Renal pelvis (tissue), 4 donors: ENCODE measurements around the gene ALDH7A1. TPM values are rescaled to one million over a fixed set of nuclear protein-coding genes. Genes with fewer than 3 reads are reported as not detected.
"Not testable (repeated sequence)": the region's sequence is repeated elsewhere in the genome, so short reads cannot be mapped to it uniquely, and the experiment has no call there.

Experiments used
- DNase-seq: peaks from one replicate; pipeline ENCODE4 v3.0.0-alpha.2; 2013
- polyA plus RNA-seq, 3 donors: library from polyadenylated mRNA; unstranded; fragments of 120-200 nt; gene quantifications; one replicate each; pipeline ENCODE4 v1.2.1, GENCODE V29; 2013; ENCODE audit not compliant: insufficient read length in 3 of 3

The ALDH7A1 gene
- polyA plus RNA-seq, 3 donors = 146 to 167 (median 166) TPM

DNA sequence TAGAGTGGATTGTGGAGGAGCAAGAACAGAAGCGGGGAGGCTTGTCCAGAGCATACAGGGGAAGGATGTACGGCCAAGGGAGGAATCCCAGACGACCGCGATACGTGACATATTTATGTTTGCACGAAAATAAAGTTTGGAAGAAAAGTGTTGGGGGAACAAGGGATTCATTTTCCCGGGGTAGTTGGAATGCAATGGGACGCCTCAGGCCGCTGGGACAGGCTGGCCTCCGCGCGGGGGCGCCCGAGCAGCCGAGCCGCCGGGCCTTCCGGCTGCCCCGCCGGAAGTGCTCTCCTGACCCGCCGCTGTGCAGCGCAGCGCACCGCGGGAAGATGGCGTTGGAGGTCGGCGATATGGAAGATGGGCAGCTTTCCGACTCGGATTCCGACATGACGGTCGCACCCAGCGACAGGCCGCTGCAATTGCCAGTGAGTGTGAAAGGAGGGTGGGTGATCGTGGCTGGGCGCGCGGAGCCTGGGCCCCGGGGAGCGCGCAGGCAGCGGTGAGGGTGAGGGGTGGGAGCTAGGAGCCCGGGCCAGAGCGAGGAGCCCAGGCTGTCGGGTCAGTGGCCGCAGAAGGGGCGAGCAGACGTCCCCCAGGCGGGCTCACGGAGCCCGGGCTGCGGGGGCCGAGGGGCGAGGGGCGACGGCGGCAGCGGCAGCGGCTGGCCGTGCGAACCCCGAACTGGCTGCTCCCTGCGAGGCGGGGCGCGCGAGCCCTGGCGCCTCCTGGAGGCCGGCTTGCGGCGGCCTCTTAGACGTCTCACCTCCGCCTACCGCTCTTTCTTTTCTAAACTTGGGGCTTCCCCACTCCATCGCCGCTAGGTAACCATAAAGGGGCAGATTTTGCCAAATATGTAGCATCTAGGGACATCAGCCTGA is 5.9 kb upstream of the ALDH7A1 start, which contains the start of gene PHAX:
Gene PHAX (plus strand): TSS at position 317 of the 881 bp plus-strand sequence. CDS start 16 bp downstream, at position 333.
- DNase-seq = peak; percentile 84

GRCh38 chr5:126599971-126600630 is 5.1 kb upstream of the ALDH7A1 start:
- not testable (repeated sequence) for DNase-seq

GRCh38 chr5:126599499-126599898 is 4.5 kb upstream of the ALDH7A1 start:
- no peak for DNase-seq

- DNase-seq = no peak
Measured at GRCh38 chr5:126597156-126597555, 2.1 kb upstream of the ALDH7A1 start.

DNA sequence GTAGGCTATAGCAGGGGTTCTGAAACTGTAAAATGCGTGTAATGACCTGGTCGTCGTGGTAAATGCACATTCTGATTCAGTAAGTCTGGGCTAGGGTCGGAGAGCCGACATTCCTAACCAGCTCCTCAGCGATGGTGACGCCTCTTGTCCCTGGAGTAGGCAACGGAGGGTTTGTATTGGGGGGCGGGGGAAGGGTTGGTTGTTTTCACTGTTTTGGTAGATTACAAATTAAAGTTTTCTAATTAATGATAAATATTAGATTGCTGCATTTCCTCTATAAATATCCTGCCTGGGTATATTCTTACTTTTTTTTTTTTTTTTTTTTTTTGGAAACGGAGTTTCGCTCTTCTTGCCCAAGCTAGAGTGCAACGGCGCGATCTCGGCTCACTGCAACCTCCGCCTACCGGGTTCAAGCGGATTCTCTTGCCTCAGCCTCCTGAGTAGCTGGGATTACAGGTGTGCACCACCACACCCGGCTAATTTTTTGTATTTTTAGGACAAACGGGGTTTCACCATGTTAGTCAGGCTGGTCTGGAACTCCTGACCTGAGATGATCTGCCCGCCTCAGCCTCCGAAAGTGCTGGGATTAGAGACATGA is 566 bp upstream of the ALDH7A1 start:
- no peak for DNase-seq

DNA sequence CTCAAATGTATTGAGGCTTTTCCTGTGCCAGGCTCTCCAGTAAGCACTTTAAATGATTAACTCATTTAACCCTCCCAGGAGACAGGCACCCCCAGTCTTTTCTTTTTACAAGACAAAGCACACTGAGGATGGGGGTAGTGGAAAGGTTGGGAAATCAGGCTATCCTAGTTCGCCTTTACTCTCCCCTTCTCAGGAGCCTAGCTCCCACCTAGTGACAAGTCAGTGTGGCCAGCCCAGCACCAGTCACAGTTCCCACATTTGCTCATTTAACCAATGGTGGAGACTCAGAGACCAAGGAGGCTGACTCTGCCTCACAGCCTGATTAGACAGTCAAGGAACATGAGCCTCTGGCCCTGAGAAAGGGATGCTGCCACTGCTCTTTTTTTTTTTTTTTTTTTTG is 3.5 kb downstream of the ALDH7A1 start:
- DNase-seq = no peak

DNA sequence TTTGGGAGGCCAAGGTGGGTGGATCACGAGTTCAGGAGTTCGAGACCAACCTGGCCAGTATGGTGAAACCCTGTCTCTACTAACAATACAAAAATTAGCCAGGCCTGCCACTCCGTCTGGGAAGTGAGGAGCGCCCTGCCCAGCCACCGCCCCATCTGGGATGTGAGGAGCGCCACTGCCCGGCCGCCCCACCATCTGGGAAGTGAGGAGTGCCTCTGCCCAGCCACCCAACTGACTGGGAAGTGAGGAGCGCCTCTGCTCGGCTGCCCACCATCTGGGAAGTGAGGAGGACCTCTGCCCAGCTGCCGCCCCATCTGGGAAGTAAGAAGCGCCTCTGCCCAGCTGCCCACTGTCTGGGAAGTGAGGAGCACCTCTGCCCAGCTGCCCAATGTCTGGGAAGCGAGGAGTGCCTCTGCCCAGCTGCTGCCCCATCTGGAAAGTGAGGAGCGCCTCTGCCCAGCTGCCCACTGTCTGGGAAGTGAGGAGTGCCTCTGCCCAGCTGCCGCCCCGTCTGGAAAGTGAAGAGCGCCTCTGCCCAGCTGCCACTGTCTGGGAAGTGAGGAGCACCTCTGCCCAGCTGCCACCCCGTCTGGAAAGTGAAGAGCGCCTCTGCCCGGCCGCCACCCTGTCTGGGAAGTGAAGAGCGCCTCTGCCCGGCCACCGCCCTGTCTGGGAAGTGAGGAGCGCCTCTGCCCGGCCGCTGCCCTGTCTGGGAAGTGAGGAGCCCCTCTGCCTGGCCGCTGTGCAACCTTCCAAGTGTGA is 5.3 kb downstream of the ALDH7A1 start:
- no peak for DNase-seq

DNA sequence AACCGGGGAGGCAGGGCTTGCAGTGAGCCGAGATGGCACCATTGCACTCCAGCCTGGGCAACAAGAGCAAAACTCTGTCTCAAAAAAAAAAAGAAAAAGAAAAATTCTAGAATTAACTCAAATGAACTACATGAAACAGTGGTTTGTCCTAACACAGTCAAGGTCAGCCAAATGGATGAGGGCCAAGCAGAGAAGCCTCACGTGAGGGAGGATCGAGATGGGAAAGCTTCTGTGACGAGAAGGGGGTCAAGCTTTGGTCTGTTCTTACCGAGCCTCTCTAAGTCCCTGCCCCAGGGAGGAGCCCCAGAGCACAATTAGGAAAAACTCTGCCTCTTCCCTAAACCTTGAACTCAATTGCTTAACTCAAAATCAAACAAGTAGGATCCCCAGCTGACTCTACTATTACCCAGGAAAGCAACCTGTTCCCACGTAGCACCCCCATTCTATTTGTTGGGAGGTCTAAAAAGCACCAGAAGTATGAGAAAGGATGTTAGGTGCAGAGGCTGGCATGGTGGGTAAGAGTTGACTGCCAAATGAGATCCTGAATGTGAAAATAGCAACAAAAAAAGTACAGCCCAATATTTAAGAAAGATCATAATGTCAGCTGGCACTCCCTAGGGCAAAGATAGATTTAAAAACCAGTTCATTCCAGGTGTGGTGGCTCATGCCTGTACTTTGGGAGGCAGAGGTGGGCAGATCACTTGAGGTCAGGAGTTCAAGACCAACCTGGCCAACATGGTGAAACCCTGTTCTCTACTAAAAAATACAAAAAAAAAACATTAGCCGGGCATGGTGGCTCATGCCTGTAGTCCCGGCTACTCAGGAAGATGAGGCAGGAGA is 7.2 kb downstream of the ALDH7A1 start:
- DNase-seq = no peak

DNA sequence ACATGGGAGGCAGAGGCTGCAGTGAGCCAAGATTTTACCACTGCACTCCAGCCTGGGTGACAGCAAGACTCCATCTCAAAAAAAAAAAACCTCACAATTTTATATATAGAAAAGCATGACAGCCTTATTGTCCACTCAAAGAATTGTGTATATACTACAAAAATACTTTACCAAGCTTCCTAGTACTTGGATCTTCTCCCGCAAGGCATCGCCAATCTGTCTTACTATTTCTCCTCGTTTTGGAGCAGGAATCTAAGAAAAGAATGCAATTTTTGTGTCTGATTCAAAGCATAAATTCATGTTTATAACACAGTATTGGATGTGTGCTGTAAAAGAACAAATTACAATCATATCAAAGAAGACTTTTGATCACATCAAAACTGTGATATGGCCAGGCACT is 11.3 kb downstream of the ALDH7A1 start:
- no peak for DNase-seq

GRCh38 chr5:126579716-126580115 is 15.3 kb downstream of the ALDH7A1 start:
- no peak for DNase-seq

DNA sequence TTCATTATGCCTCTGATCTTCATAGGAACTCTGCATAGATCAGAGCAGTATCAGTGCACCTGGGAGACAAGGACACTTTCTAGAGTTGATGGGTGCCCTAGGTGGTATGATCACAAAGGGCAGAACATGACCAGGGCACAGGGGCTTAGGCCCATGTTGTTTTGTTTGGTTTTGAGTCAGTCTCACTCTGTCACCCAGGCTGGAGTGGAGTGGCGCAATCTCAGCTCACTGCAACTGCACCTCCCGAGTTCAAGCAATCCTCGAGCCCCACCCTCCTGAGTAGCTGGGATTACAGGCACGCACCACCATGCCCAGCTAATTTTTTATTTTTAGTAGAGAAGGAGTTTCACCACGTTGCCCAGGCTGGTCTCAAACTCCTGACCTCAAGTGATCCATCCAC is 17.6 kb downstream of the ALDH7A1 start:
- DNase-seq = no peak

GRCh38 chr5:126576974-126577373 is 18.0 kb downstream of the ALDH7A1 start:
- DNase-seq = no peak

- no peak for DNase-seq
Measured at GRCh38 chr5:126575644-126576043, 19.4 kb downstream of the ALDH7A1 start.

DNA sequence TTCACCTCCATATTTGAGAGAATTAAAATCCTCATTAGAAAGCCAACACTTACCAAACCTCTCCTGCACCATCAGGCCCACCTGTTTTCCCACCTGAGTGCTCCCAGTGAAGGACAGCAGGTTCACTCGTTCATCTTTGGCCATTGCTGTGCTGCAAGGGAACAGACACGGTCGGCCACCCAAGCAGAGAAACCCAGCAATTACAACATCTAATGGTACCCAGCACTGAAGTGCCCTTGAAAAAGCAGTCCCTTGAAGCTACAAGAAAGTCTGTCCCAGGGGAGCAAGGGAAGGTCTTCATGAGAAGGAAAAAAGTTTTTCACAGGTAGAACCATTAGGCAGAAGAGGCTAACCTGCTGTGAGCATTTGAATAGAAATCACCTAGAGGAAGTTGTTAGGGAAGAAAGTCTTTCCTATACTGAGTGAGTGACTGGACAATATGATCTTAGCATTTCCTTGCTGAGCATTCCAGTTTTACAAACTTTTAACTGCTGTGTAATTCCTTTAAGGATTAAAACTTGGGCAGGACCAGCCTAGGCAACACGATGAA is 26.7 kb downstream of the ALDH7A1 start:
- no peak for DNase-seq

DNA sequence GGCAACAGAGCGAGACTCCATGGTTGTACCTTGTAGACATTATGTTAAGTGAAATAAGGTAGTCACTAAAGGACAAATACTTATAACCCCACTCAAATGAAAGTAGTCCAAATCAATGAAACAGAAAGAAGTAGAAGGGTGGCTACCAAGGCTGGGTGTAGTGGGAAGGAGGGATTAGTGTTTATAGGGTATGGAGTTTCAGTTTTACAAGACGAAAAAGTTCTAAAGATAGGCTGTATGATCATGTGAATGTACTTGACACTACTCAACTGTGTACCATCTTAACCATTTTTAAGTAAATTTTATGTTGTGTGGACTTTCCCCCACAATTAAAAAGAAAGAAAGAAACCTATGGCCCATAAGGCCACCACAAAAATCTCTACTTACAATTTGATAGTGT is 32.2 kb downstream of the ALDH7A1 start:
- DNase-seq = no peak

DNA sequence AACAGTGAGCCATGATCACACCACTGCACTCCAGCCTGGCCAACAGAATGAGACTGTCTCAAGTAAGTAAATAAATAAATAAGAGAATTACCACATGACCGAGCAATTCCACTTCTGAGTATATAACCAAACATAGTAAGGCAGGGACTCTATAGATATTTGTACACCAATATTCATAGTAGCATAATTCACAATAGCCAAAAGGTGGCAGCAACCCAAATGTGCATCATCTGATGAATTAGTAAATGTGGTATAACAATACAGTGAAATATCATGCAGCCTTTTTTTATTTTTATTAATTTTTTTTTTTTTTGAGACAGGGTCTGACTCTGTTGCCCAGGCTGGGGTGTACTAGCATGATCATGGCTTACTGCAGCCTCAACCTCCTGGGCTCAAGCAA is 33.1 kb downstream of the ALDH7A1 start:
- DNase-seq = no peak

- not testable (repeated sequence) for DNase-seq
Measured at GRCh38 chr5:126555101-126555500, 39.9 kb downstream of the ALDH7A1 start.

DNA sequence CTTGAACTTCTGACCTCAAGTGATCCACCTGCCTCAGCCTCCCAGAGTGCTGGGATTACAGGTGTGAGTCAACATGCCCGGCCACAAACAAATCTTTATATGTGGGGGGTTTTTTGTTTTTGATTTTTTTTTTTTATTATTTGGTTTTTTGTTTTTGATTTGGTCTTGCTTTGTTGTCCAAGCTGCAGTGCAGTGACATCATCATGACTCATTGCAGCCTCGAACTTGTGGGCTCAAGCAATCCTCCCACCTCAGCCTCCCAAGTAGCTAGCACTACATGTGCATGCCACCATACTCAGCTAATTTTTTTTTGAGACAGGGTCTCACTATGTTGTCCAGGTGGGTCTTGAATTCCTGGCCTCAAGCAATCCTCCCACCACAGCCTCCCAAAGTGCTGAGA is 42.4 kb downstream of the ALDH7A1 start:
- no peak for DNase-seq

GRCh38 chr5:126544087-126544740 is 50.8 kb downstream of the ALDH7A1 start:
- DNase-seq = no peak

- no peak for DNase-seq
Measured at GRCh38 chr5:126543660-126544059, 51.4 kb downstream of the ALDH7A1 start.
